BE2C (cell line): ENCODE results near the gene TMEM37.

Experiments used
- DNase-seq: peaks from one replicate; pipeline ENCODE4 v3.0.0-alpha.2; 2020
- H3K27me3 ChIP-seq: fragments of 250-450 bp; sonication (Bioruptor Pico); 2 replicates; pipeline ENCODE4 v1.5.1; 2020; ENCODE audit warnings: mild to moderate bottlenecking
- H3K36me3 ChIP-seq: fragments of 250-450 bp; sonication (Bioruptor Pico); 2 replicates; pipeline ENCODE4 v1.5.1; 2020; ENCODE audit warnings: mild to moderate bottlenecking
- H3K4me1 ChIP-seq: fragments of 250-450 bp; sonication (Bioruptor Pico); 2 replicates; pipeline ENCODE4 v1.5.1; 2020
- H3K4me3 ChIP-seq: 2 replicates; pipeline ENCODE4 v1.5.1; 2011; ENCODE audit warnings: low read depth, low read length
- H3K9me3 ChIP-seq: fragments of 250-450 bp; sonication (Bioruptor Pico); 2 replicates; pipeline ENCODE4 v1.5.1; 2020
- TF ChIP-seq, protein P1 (sequence below): IDR thresholded peaks from 2 replicates; pipeline ENCODE4 v1.5.1; 2012; ENCODE audit warnings: mild to moderate bottlenecking, low read depth, low read length

TMEM37 gene

GRCh38 chr2:119429225-119429981, 2.3 kb upstream of the TMEM37 start:
- no peak overlapping the region for H3K4me3 ChIP-seq
- H3K36me3 ChIP-seq, result no peaks in the 10 kb centered on the region
- no peaks in the 10 kb centered on the region for H3K27me3 ChIP-seq
- no peak for DNase-seq
- no peaks in the 10 kb centered on the region for H3K9me3 ChIP-seq
- TF ChIP-seq, protein P1, sequence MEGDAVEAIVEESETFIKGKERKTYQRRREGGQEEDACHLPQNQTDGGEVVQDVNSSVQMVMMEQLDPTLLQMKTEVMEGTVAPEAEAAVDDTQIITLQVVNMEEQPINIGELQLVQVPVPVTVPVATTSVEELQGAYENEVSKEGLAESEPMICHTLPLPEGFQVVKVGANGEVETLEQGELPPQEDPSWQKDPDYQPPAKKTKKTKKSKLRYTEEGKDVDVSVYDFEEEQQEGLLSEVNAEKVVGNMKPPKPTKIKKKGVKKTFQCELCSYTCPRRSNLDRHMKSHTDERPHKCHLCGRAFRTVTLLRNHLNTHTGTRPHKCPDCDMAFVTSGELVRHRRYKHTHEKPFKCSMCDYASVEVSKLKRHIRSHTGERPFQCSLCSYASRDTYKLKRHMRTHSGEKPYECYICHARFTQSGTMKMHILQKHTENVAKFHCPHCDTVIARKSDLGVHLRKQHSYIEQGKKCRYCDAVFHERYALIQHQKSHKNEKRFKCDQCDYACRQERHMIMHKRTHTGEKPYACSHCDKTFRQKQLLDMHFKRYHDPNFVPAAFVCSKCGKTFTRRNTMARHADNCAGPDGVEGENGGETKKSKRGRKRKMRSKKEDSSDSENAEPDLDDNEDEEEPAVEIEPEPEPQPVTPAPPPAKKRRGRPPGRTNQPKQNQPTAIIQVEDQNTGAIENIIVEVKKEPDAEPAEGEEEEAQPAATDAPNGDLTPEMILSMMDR, result no peak
- no peaks in the 10 kb centered on the region for H3K4me1 ChIP-seq

DNA sequence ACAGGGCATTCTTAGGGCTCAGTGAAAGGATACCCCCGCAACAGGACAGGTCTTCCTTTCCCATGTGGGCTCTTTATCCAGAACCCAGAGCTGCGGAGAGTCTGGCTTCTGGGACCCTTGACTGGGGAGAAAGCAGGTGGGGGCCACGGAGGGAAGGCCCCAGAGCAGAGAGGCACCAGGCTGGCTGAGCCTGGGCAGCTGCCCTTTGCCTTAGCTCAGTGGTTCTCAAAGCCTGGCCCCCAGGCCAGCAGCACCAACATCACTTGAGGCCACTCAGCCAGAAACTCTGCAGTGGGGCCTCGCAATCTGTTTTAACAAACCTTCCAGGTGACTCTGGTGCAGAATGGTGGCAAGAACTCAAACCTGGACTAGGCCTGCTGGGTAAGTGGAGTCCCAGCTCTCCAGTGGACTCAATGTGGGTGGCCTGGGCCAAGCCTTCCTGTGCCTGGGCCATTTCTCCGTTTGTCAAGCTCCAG, 1.6 kb upstream of the TMEM37 start:
- TF ChIP-seq, protein P1, result no peak
- H3K9me3 ChIP-seq, result no peaks in the 10 kb centered on the region
- H3K4me3 ChIP-seq, result no peak overlapping the region
- no peak for DNase-seq
- H3K4me1 ChIP-seq, result no peaks in the 10 kb centered on the region
- H3K27me3 ChIP-seq, result no peaks in the 10 kb centered on the region
- no peaks in the 10 kb centered on the region for H3K36me3 ChIP-seq

DNA sequence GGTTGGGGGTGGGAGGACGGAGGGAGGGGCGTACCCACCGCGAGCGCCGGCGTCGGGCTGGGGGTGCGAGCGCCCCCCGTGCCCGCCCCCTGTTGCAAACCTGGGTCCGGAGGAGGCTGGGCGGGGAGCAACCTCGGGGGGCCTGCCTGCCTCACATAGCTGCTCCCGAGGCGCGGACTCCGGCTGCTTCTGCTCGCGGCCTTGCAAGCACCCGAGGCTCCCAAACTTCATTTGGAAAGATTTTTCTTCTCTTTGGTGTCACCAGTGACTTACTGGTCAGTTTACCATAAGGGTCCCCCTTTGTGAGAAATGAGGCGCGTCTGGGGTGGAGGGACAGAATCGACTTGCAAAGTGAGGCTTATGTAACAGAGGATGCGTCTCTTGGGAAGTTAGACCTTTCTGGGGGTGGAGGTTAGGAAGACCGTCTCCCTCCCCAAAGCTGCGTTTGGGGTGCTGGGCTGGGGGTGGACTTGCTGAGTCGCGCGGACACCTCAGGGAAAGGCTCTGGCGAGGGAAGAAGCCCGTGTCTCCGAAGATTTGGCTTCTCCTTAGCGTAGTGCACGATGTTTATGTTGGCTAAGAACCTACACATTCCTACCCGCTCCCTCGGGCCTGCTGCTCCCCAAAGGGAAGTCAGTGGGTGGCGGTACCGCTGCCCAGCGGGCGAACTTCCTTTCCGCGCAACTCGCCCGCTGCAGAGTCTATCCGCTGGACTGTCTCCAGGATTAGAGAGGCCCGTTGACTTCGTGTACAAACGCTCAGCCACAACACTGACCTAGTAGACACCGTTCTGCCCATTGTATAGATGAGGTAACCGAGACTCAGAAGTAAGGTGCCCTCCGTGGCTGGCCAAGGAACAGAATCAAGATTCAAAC, 559 bp downstream of the TMEM37 start:
- no peak for DNase-seq
- Histone ChIP-seq H3K9me3 (no peaks in the 10 kb centered on the region), H3K4me3 (peak overlapping the region; percentile 23), H3K27me3 (no peaks in the 10 kb centered on the region), H3K4me1 (no peaks in the 10 kb centered on the region), H3K36me3 (no peaks in the 10 kb centered on the region)
- TF ChIP-seq, protein P1, result no peak

DNA sequence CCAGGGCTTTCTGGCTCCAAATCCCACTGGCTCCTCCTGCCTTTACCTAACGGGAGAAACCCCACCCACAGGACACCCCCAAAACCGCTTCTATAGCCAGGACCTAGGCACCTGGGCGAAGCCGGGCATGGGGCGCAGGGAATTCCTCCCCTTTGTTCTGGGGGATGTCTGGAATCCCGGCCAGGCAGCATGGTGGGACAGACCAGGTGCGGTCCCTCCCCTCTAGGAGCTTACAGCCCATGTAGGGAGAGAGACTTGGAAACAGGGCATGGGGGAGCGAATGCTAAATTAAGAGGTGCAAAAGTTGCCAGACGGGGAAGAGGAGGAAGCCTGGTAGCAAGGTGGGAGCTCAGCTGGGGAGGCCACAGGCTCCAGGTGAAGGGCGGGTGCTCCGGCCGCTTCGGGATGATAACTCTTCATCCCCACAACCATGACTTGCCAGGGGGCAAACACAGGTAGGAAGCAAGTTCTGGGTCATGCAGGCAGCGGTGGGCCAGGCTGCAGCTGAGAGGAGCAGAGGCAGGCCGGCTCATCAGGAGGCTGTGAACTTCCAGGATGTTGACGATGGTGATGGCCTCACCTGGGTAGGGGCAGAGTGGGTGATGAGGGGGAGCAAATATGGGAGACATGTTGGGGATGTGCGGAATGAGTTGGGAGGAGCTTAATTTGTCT, 1.3 kb downstream of the TMEM37 start:
- TF ChIP-seq, protein P1, result no peak
- no peak for DNase-seq
- no peaks in the 10 kb centered on the region for H3K9me3 ChIP-seq
- no peak overlapping the region for H3K4me3 ChIP-seq
- H3K27me3 ChIP-seq, result no peaks in the 10 kb centered on the region
- no peaks in the 10 kb centered on the region for H3K36me3 ChIP-seq
- no peaks in the 10 kb centered on the region for H3K4me1 ChIP-seq

DNA sequence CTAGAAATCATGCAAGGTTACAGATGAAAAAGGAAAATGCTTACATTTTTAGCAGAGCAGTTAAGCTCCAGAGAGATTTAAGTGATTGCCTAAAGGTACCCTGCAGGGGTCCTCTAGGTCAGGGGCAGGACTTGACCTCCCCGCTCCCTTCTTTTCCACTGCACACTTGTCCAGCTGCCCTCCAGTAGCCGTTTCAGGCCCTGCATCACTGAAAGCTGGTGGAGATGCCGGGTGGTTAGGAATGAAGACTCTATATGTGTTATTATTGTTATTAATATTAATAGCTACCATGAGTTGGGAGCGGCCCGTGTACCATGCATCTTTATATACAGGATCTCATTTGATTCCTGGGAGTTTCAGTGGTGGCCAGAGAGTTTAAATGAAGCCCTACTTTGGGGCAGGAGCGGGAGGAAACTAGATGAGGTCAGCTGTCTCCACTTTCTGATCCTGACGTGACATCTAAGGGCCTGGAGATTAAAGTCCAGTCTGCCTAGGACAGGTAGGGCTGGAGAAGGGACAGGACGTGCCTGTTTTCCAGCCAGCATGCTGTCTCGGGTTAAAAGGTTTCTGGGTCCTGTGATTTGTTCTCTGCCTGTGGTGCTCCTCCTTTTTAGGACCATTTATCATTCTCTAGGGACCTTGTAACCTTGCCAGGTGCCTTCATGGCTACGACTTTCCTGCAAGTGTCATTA, 2.1 kb downstream of the TMEM37 start:
- Histone ChIP-seq H3K27me3 (no peaks in the 10 kb centered on the region), H3K9me3 (no peaks in the 10 kb centered on the region), H3K4me1 (no peaks in the 10 kb centered on the region), H3K4me3 (no peak overlapping the region), H3K36me3 (no peaks in the 10 kb centered on the region)
- TF ChIP-seq, protein P1, result no peak
- no peak for DNase-seq
